K562 (cell line): Measurements from ENCODE around the gene TRIM36. TPM values are rescaled to one million over a fixed set of nuclear protein-coding genes. Genes with fewer than 3 reads are reported as not detected.

ENCODE experiments used
- ATAC-seq: fragments of 200-7000 bp; cut with Tn5 transposase; 3 replicates; pipeline ENCODE4 v1.9.1; 2020; ENCODE audit warnings: moderate library complexity
- BruUV-seq: library from RNA; stranded (reverse); fragments of 400-500 nt; replicated peaks from 2 replicates; lab custom pipeline; 2021; lab: Mats Ljungman, UMichigan
- CTCF ChIA-PET: fragments of 300-600 bp; formaldehyde crosslinking; extraction: SDS; loops from one replicate; lab custom pipeline; 2021; ENCODE audit warnings: low intra/inter-chr PET ratio; lab: Yijun Ruan, JAX
- POLR2A ChIA-PET: fragments of 300-600, 350-650 bp; sonication (Branson Sonifier 250); formaldehyde crosslinking; extraction: SDS; loops from one replicate; lab custom pipeline; 2021; ENCODE audit warnings: antibody characterized with exemption, inconsistent platforms; lab: Yijun Ruan, JAX
- DNase-seq, 4 experiments: peaks; one replicate each; pipeline versions ENCODE4 v3.0.0 to v3.0.0-alpha.2; 2011 to 2018; ENCODE audit warnings: low spot score in 3 of 4, mixed read lengths in 3 of 4; ENCODE audit errors: extremely low read depth in 1 of 4
- FAIRE-seq: peaks from 2 replicates; lab custom pipeline; 2011; peaks lifted over from hg19 to GRCh38; lab: Jason Lieb, UNC
- H2AFZ ChIP-seq: 2 replicates; pipeline ENCODE4 v1.6.0; 2011; ENCODE audit warnings: low read depth, low read length, control low read depth, inconsistent platforms
- H3K27ac ChIP-seq: fragments of 200-600 bp; 3 replicates; pipeline ENCODE4 v1.8.0; 2011; ENCODE audit warnings: low read depth, mild to moderate bottlenecking, control low read depth, inconsistent platforms, low read length, moderate library complexity, mixed read lengths; ENCODE audit errors: extremely low read depth
- H3K27me3 ChIP-seq, 2 experiments: fragments of 300-600 bp in 1 of 2; 2 replicates in 1 of 2; 3 replicates in 1 of 2; pipeline versions ENCODE4 v1.6.0 to v1.8.0; 2011; ENCODE audit warnings: inconsistent platforms in 2 of 2, low read length in 2 of 2, mild to moderate bottlenecking in 1 of 2, mixed read lengths in 1 of 2, moderate library complexity in 1 of 2; ENCODE audit not compliant: control insufficient read depth in 2 of 2, insufficient read depth in 2 of 2
- H3K36me3 ChIP-seq: fragments of 300-600 bp; 3 replicates; pipeline ENCODE4 v1.8.0; 2011; ENCODE audit warnings: mild to moderate bottlenecking, low read length, inconsistent platforms; ENCODE audit not compliant: control insufficient read depth, insufficient read depth
- H3K4me1 ChIP-seq, 2 experiments: fragments of 200-600 bp in 1 of 2; replicated peaks in 1 of 2; 2 replicates in 1 of 2; 3 replicates in 1 of 2; pipeline versions ENCODE4 v1.5.1 to v1.8.0; 2011; ENCODE audit warnings: inconsistent platforms in 2 of 2, low read length in 2 of 2, mild to moderate bottlenecking in 1 of 2, mixed read lengths in 1 of 2, moderate library complexity in 1 of 2; ENCODE audit not compliant: control insufficient read depth in 2 of 2, insufficient read depth in 2 of 2
- H3K4me2 ChIP-seq: 2 replicates; pipeline ENCODE4 v1.6.1; 2011; ENCODE audit warnings: low read length, control low read depth, inconsistent platforms, mixed read lengths; ENCODE audit not compliant: insufficient read depth
- H3K4me3 ChIP-seq: fragments of 200-600 bp; sonication (generic), shearing (Covaris generic); 2 replicates; pipeline ENCODE4 v1.5.1; 2016; ENCODE audit warnings: control low read depth, inconsistent platforms
- H3K79me2 ChIP-seq: fragments of 200-600 bp; 3 replicates; pipeline ENCODE4 v1.8.0; 2011; ENCODE audit warnings: low read length, inconsistent platforms; ENCODE audit not compliant: control insufficient read depth, insufficient read depth
- H3K9ac ChIP-seq, 2 experiments: 2 replicates each; pipeline versions ENCODE4 v1.6.0 to v1.6.1; 2011; ENCODE audit warnings: low read depth in 2 of 2, low read length in 2 of 2, control low read depth in 1 of 2, inconsistent platforms in 1 of 2, mild to moderate bottlenecking in 1 of 2, mixed read lengths in 1 of 2; ENCODE audit not compliant: insufficient read depth in 1 of 2
- H3K9me1 ChIP-seq: one replicate; pipeline ENCODE4 v1.6.0; 2011; ENCODE audit warnings: inconsistent platforms, mild to moderate bottlenecking, low read length, moderate library complexity; ENCODE audit not compliant: control insufficient read depth, insufficient read depth
- H3K9me3 ChIP-seq: replicated peaks from 2 replicates; pipeline ENCODE4 v1.5.1; 2011; ENCODE audit warnings: low read depth, low read length, inconsistent platforms; ENCODE audit not compliant: control insufficient read depth, insufficient read depth
- H4K20me1 ChIP-seq: replicated peaks from 2 replicates; pipeline ENCODE4 v1.6.1; 2011; ENCODE audit warnings: low read length, inconsistent platforms, mixed read lengths; ENCODE audit not compliant: control insufficient read depth, insufficient read depth
- FOXM1 ChIP-seq, 2 experiments: fragments of 450-650 bp in 1 of 2; sonication (generic) in 1 of 2; formaldehyde crosslinking in 1 of 2; IDR thresholded peaks; 2 replicates each; pipeline versions ENCODE4 v1.6.1 to v1.9.0; 2017 to 2022; ENCODE audit warnings: low read depth in 2 of 2, mild to moderate bottlenecking in 2 of 2, missing genetic modification reagents in 1 of 2, moderate library complexity in 1 of 2
- MLX ChIP-seq, 2 experiments: fragments of 450-650 bp in 1 of 2; sonication (generic) in 1 of 2; formaldehyde crosslinking; conservative IDR thresholded peaks; 2 replicates each; pipeline versions ENCODE4 v1.4.0 to v1.8.1; 2020 to 2022; ENCODE audit warnings: mild to moderate bottlenecking in 1 of 2, missing genetic modification reagents in 1 of 2
- NCOA6 ChIP-seq: fragments of 450-650 bp; IDR thresholded peaks from 2 replicates; pipeline ENCODE4 v1.6.1; 2017; ENCODE audit warnings: mild to moderate bottlenecking
- NFIX ChIP-seq: fragments of 250-450 bp; sonication (Bioruptor Pico); IDR thresholded peaks from 2 replicates; pipeline ENCODE4 v1.4.0; 2020; ENCODE audit warnings: low read depth, mild to moderate bottlenecking, moderate library complexity
- NR4A1 ChIP-seq, 2 experiments: fragments of 250-450 bp in 1 of 2; fragments of 450-650 bp in 1 of 2; sonication (Bioruptor Pico) in 1 of 2; IDR thresholded peaks; 2 replicates each; pipeline versions ENCODE4 v1.4.0 to v1.6.1; 2016 to 2020; ENCODE audit warnings: mild to moderate bottlenecking in 2 of 2, missing compliant biosample characterization in 1 of 2, missing genetic modification characterization in 1 of 2, moderate library complexity in 1 of 2
- RFX1 ChIP-seq: fragments of 450-650 bp; IDR thresholded peaks from 2 replicates; pipeline ENCODE4 v1.6.1; 2016; ENCODE audit warnings: mild to moderate bottlenecking, moderate library complexity
- STAG1 ChIP-seq: sonication (generic); formaldehyde crosslinking; IDR thresholded peaks from 2 replicates; pipeline ENCODE4 v1.5.0; 2020; ENCODE audit warnings: missing genetic modification reagents, borderline replicate concordance
- ZBTB34 ChIP-seq: fragments of 250-450 bp; sonication (Bioruptor Pico); IDR thresholded peaks from 2 replicates; pipeline ENCODE4 v1.8.0; 2021; ENCODE audit warnings: mild to moderate bottlenecking, moderate library complexity
- ZBTB7A ChIP-seq: IDR thresholded peaks from 2 replicates; pipeline ENCODE4 v1.6.1; 2011; ENCODE audit warnings: low read depth, mild to moderate bottlenecking, low read length, moderate library complexity, borderline replicate concordance; ENCODE audit not compliant: control insufficient read depth
- ZZZ3 ChIP-seq: fragments of 450-650 bp; IDR thresholded peaks from 2 replicates; pipeline ENCODE4 v1.6.1; 2016; ENCODE audit warnings: antibody characterized with exemption, mild to moderate bottlenecking, moderate library complexity
- WGBS: fragments of 100-300 bp; shearing (Covaris generic); methylation state at CpG from one replicate; pipeline ENCODE4 v1.1.6; 2016; ENCODE audit warnings: low coverage, mixed read lengths; ENCODE audit not compliant: insufficient coverage; ENCODE audit errors: missing lambda C conversion rate; 5-methylcytosine and 5-hydroxymethylcytosine counted together
- in situ Hi-C: fragments of 300-500 bp; cut with MboI; formaldehyde crosslinking; loops from 4 replicates; pipeline ENCODE4 v1.15.0; 2018; ENCODE audit warnings: inconsistent platforms, mixed read lengths
- intact Hi-C: fragments of 100-400 bp; cut with micrococcal nuclease; formaldehyde crosslinking; loops from 2 replicates; pipeline ENCODE4 v1.14.2; 2022
- polyA plus RNA-seq, 8 experiments: library from polyadenylated mRNA; depleted of rRNA in 4 of 8; stranded (reverse) in 5 of 8; unstranded in 3 of 8; fragments of >200 nt; fragmentation: Nextera tagmentation in 2 of 8; fragmentation: Illumina TruSeq in 1 of 8; extraction: Ambion mirVana in 2 of 8; extraction: Trizol in 1 of 8; gene quantifications; 2 replicates each; pipeline versions ENCODE4 v1.2.1 to v1.2.3, GENCODE V29; 2011 to 2014; ENCODE audit warnings: inconsistent platforms in 1 of 8, missing spikeins in 1 of 8
- total RNA-seq, 7 experiments: library from RNA; depleted of rRNA in 6 of 7; stranded (reverse); fragments of >200 nt in 6 of 7; fragmentation: Illumina TruSeq in 2 of 7; extraction: Trizol in 2 of 7; gene quantifications; 2 replicates each; pipeline versions ENCODE4 v1.2.1 to v1.2.3, GENCODE V29; 2011 to 2021; ENCODE audit warnings: low replicate concordance in 1 of 7

TRIM36 gene
- total and polyA plus RNA-seq, 9 of the 15 experiments (the other 6 are each of a cell fraction or from before 2014, with no cell fraction given), result 0.10 to 0.71 (median 0.31) TPM

- Histone ChIP-seq H3K4me2 (no peak overlapping the region), H4K20me1 (no peaks in the 10 kb centered on the region), H3K9me1 (no peaks in the 10 kb centered on the region), H3K9ac (no peak overlapping the region), H3K79me2 (no peaks in the 10 kb centered on the region), H3K4me1 (peaks cover 0 to 19% of the 10 kb centered on the region in 2 experiments; a peak in 2 of 5 replicates), H3K36me3 (no peaks in the 10 kb centered on the region), H3K9me3 (no peaks in the 10 kb centered on the region), H2AFZ (no peak overlapping the region), H3K4me3 (no peak overlapping the region), H3K27ac (no peak overlapping the region), H3K27me3 (peaks cover 0 to 8% of the 10 kb centered on the region in 2 experiments; a peak in 1 of 5 replicates)
- ChIA-PET POLR2A (no interaction called here), CTCF (no interaction called here)
- in situ Hi-C loops (no loop called here), intact Hi-C loops (no loop called here)
- WGBS, result 2% methylated on average over 4 of the region's 5 CpGs
- ATAC-seq (no peak), DNase-seq (no peak), FAIRE-seq (no peak)
- TF ChIP-seq NFIX (no peak), FOXM1 (IDR thresholded peaks at IDR 0.05; ENCODE audit: low read depth) (no peak), FOXM1 (CRISPR knock-in tag; IDR thresholded peaks at IDR 0.05; ENCODE audit: low read depth) (no peak)
- no TSS peak for BruUV-seq
These were observed 3.9 kb downstream of the TRIM36 start for GRCh38 chr5:115165790-115166189.

- H3K79me2 ChIP-seq, result no peaks in the 10 kb centered on the region
- BruUV-seq, result no TSS peak
- ChIA-PET POLR2A (no interaction called here), CTCF (interaction anchor here (0.6 kb wide), 1 partner anchor 35 kb away, joined by 3 read pairs; no protein-coding TSS in a partner anchor)
- 0% methylated on average over 2 of the region's 3 CpGs for WGBS
- no peaks in the 10 kb centered on the region for H3K36me3 ChIP-seq
- H4K20me1 ChIP-seq, result no peaks in the 10 kb centered on the region
- intact Hi-C loops, result no loop called here
- no peak overlapping the region for H2AFZ ChIP-seq
- H3K27ac ChIP-seq, result no peak overlapping the region
- no peak for DNase-seq
- in situ Hi-C loops, result no loop called here
- no peak overlapping the region for H3K4me3 ChIP-seq
- no peak for ATAC-seq
- FAIRE-seq, result no peak
- H3K9me1 ChIP-seq, result no peaks in the 10 kb centered on the region
- H3K27me3 ChIP-seq, result no peaks in the 10 kb centered on the region
- H3K9me3 ChIP-seq, result no peaks in the 10 kb centered on the region
- no peak overlapping the region for H3K9ac ChIP-seq
- H3K4me1 ChIP-seq, result no peaks in the 10 kb centered on the region
- H3K4me2 ChIP-seq, result no peak overlapping the region
- TF ChIP-seq STAG1 (CRISPR knock-in tag), result no peak
- no peak for TF ChIP-seq ZBTB7A
- TF ChIP-seq ZZZ3, result no peak
- TF ChIP-seq NCOA6, result no peak
- no peak for TF ChIP-seq MLX (CRISPR knock-in tag; conservative IDR thresholded peaks at IDR 0.05)
- TF ChIP-seq RFX1, result no peak
- no peak for TF ChIP-seq ZBTB34
- TF ChIP-seq NR4A1 (CRISPR knock-in tag; IDR thresholded peaks at IDR 0.05), result no peak
- no peak for TF ChIP-seq NR4A1 (tag; IDR thresholded peaks at IDR 0.05)
These were observed 8.7 kb downstream of the TRIM36 start for GRCh38 chr5:115160975-115161475.
